ENCODE measurements around the gene ZNF316. TPM values are rescaled to one million over a fixed set of nuclear protein-coding genes. Genes with fewer than 3 reads are reported as not detected.
"Not testable (repeated sequence)": the region's sequence is repeated elsewhere in the genome, so short reads cannot be mapped to it uniquely, and the experiment has no call there.

ZNF316 gene
- total RNA-seq, 1 donor = 14.1 TPM

GRCh38 chr7:6655636-6656385, 18.7 kb downstream of the ZNF316 start:
- Histone ChIP-seq H3K4me2 (ENCODE audit: insufficient read depth, low read length) (no peak overlapping the region), H2AFZ (ENCODE audit: low read length) (no peak overlapping the region), H4K20me1 (ENCODE audit: insufficient read depth, low read length) (peaks cover 7% of the 10 kb centered on the region), H3K27ac (ENCODE audit: low read depth, low read length) (no peak overlapping the region), H3K9me3 (ENCODE audit: low read depth, low read length) (no peaks in the 10 kb centered on the region), H3K27me3 (ENCODE audit: insufficient read depth, low read length) (no peaks in the 10 kb centered on the region), H3K4me1 (ENCODE audit: insufficient read depth, low read length) (no peaks in the 10 kb centered on the region), H3K79me2 (ENCODE audit: insufficient read depth, low read length) (no peaks in the 10 kb centered on the region), H3K36me3 (ENCODE audit: insufficient read depth, low read length) (peaks cover 11% of the 10 kb centered on the region), H3K4me3 (ENCODE audit: insufficient read depth, low read length) (no peak overlapping the region)
- DNase-seq (ENCODE audit: insufficient read length, low spot score, missing footprints) = peak; percentile 81
- TF ChIP-seq, protein P1, sequence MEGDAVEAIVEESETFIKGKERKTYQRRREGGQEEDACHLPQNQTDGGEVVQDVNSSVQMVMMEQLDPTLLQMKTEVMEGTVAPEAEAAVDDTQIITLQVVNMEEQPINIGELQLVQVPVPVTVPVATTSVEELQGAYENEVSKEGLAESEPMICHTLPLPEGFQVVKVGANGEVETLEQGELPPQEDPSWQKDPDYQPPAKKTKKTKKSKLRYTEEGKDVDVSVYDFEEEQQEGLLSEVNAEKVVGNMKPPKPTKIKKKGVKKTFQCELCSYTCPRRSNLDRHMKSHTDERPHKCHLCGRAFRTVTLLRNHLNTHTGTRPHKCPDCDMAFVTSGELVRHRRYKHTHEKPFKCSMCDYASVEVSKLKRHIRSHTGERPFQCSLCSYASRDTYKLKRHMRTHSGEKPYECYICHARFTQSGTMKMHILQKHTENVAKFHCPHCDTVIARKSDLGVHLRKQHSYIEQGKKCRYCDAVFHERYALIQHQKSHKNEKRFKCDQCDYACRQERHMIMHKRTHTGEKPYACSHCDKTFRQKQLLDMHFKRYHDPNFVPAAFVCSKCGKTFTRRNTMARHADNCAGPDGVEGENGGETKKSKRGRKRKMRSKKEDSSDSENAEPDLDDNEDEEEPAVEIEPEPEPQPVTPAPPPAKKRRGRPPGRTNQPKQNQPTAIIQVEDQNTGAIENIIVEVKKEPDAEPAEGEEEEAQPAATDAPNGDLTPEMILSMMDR (IDR thresholded peaks at IDR 0.05; ENCODE audit: extremely low read depth, low read depth, low read length) = no peak

DNA sequence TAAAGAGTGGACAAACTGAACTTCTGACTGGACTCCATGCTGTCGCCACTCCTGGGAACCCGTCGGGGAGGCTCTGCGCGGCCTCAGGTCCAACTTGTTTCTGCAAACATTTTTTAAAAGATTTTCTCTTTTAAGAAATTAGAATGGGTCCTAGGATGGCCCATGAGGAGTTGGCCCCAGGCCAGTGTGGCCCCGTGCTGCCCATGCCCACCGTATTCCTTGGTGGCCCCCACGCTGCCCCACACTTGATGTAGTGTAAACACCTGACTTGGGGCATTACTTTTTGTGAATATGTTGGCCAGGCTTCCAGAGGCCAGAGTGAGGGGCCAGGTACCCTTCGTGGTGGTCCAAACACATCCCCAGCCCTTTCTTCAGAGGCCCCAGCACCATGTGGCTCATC, 19.3 kb downstream of the ZNF316 start:
- Histone ChIP-seq H3K79me2 (ENCODE audit: insufficient read depth, low read length) (no peaks in the 10 kb centered on the region), H3K4me2 (ENCODE audit: insufficient read depth, low read length) (no peak overlapping the region), H3K27ac (ENCODE audit: low read depth, low read length) (no peak overlapping the region), H3K36me3 (ENCODE audit: insufficient read depth, low read length) (peaks cover 11% of the 10 kb centered on the region), H3K4me3 (ENCODE audit: insufficient read depth, low read length) (no peak overlapping the region), H2AFZ (ENCODE audit: low read length) (no peak overlapping the region), H4K20me1 (ENCODE audit: insufficient read depth, low read length) (peaks cover 7% of the 10 kb centered on the region), H3K9me3 (ENCODE audit: low read depth, low read length) (no peaks in the 10 kb centered on the region), H3K4me1 (ENCODE audit: insufficient read depth, low read length) (no peaks in the 10 kb centered on the region), H3K27me3 (ENCODE audit: insufficient read depth, low read length) (no peaks in the 10 kb centered on the region)
- TF ChIP-seq, protein P1 (IDR thresholded peaks at IDR 0.05; ENCODE audit: extremely low read depth, low read depth, low read length) = no peak
- DNase-seq (ENCODE audit: insufficient read length, low spot score, missing footprints) = peak; percentile 58

GRCh38 chr7:6658618-6659345, 21.7 kb downstream of the ZNF316 start:
- Histone ChIP-seq H3K9me3 (ENCODE audit: low read depth, low read length) (no peaks in the 10 kb centered on the region), H4K20me1 (ENCODE audit: insufficient read depth, low read length) (peaks cover 7% of the 10 kb centered on the region), H3K27ac (ENCODE audit: low read depth, low read length) (no peak overlapping the region), H3K27me3 (ENCODE audit: insufficient read depth, low read length) (no peaks in the 10 kb centered on the region), H3K79me2 (ENCODE audit: insufficient read depth, low read length) (no peaks in the 10 kb centered on the region), H2AFZ (ENCODE audit: low read length) (no peak overlapping the region), H3K4me2 (ENCODE audit: insufficient read depth, low read length) (no peak overlapping the region), H3K4me3 (ENCODE audit: insufficient read depth, low read length) (no peak overlapping the region), H3K4me1 (ENCODE audit: insufficient read depth, low read length) (no peaks in the 10 kb centered on the region), H3K36me3 (ENCODE audit: insufficient read depth, low read length) (peaks cover 6% of the 10 kb centered on the region)
- TF ChIP-seq, protein P1 (IDR thresholded peaks at IDR 0.05; ENCODE audit: extremely low read depth, low read depth, low read length) = no peak
- peak; percentile 77 for DNase-seq (ENCODE audit: insufficient read length, low spot score, missing footprints)

- not testable (repeated sequence) for H3K27ac ChIP-seq (ENCODE audit: low read depth, low read length); H3K36me3 ChIP-seq (ENCODE audit: insufficient read depth, low read length); H3K4me1 ChIP-seq (ENCODE audit: insufficient read depth, low read length); DNase-seq (ENCODE audit: insufficient read length, low spot score, missing footprints); H3K79me2 ChIP-seq (ENCODE audit: insufficient read depth, low read length); H3K4me3 ChIP-seq (ENCODE audit: insufficient read depth, low read length); H4K20me1 ChIP-seq (ENCODE audit: insufficient read depth, low read length); H2AFZ ChIP-seq (ENCODE audit: low read length); H3K27me3 ChIP-seq (ENCODE audit: insufficient read depth, low read length); H3K4me2 ChIP-seq (ENCODE audit: insufficient read depth, low read length)
- peaks cover 17% of the 10 kb centered on the region for H3K9me3 ChIP-seq (ENCODE audit: low read depth, low read length)
Observed at GRCh38 chr7:6670851-6671250, 33.7 kb downstream of the ZNF316 start.
